ENCODE measurements around the gene FOXN3.

The FOXN3 gene

DNA sequence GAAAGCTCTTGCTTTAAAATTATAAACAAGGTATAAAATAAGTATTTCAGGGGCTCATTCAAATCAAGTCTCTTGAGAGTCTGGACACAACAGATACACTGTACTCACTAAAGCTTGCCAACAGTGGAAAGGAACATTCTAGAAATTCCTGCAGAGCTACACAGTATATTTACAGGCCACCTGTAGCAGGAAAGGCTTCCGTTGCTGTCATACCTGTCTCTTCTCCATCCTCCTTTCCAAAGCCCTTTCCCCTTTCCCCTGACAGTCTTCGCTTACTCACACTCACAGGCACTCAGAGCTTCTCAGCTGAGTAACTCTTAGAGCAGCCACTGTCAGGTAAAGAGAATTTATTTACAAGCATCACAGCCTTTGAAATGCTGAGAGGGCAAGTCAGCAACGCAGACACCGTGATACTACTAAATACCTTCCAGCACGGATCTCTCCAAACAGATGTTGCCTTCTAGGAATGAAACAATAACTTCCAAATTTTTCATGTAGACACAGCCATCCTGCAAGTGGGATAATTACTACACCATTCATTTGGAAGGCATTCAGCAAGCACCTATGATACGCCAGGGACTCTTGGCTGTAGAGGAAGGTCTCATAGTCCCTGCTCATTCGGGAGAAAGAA is 167.9 kb downstream of the FOXN3 start:
- DNase-seq = peak; percentile 18

DNA sequence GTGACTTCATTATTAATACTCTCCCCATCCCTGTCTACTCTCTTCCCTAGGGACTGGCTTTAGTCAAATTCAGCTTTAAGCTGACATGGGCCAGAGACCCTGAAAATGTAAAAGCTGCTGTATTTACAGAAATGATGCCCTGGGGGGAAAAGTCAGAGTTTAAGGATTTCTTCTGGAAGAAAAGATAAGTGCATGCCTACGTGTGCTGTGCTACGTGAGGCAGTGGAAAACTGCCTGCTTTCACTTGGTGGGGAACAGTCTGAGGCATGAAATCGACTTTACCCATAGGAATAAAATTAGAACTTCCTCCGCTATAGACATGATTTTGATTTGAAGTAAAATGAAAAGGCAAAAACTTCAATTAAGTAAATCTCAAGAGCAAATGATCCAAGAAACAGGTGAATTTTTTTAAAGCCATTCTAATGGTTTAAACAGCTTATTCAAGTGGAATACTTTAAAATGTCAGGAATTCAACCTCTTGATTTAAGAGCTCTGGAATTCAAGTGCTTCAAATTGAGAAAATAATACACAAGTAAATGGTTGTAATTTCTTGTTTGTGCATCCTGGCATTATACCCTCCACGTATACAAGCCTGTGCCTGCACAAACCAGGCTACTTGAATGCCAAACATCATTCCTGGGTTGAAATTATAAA is 168.5 kb downstream of the FOXN3 start:
- DNase-seq = no peak

GRCh38 chr14:89247457-89248122 is 169.4 kb downstream of the FOXN3 start:
- DNase-seq = no peak

DNA sequence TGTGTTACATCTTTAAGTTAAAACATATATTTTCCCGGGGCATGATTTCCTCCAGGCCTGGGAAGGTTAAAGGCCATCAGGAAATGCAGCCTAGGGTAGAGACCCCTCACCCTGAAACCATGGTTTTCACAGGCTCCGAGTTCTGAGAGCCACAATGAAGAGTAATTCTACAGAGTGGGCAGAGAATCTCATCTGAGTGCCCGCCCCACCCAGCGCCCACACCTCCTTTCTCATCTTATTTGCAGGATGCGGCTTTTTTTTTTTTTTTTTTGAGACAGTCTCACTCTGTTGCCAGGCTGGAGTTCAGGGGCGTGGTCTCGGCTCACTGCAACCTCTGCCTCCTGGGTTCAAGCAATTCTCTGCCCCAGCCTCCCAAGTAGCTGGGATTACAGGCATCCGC is 170.7 kb downstream of the FOXN3 start:
- no peak for DNase-seq

- DNase-seq = no peak
Measured at GRCh38 chr14:89245802-89246201, 171.2 kb downstream of the FOXN3 start.

DNA sequence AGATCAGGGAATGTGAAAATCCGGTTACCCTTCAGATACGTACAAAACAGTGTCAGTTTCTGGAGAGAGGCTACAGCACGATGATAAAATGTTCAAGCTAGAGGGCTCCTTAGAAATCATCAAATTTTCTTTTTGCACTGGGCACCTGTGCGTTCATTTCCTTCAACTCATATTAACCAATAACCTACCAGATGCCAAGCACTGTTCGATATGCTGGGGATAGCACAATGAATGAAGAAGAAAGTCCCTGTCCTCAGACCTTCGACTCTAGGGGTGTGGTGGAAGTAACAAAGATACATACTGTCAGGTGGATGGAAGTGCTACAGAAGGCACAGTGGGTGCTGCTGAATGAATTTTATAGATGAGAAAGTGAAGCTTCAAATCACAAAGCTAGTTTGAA is 172.3 kb downstream of the FOXN3 start:
- no peak for DNase-seq

DNA sequence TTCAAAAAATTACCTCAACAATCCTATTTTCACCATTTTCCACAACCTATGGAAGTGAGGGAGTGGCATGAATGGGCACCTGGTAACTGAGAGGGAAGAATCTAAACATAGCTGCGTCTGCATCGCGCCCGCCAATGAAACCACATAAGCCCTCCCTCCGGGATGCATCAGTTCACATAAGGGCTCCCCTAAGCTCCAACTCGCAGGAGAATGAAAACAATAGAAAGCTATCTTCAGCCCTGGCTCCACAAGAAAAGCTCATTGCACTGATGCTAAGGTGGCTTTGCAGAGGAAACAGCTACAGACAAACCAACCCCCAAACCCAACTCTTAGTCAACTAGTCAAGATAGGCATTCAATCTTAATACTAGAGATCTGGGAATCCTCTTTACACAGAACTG is 173.3 kb downstream of the FOXN3 start:
- no peak for DNase-seq

DNA sequence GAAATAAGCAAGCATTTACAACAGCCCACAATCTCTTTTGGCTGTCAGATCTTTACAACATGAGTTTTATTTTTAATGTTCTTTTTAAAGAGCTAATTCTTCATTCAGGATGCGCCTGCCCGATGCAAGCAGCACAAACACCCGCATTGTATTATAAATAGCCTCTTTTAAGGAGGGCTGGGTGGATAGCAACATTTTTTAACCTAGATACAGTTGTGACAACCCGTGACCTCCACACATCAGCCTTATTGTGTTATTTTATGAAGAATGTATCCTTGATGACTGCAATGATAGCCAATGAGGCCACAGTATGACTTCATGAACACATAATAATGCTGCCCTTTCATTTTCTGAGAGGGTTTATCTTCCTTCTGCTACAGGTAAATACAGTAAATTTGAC is 173.7 kb downstream of the FOXN3 start:
- no peak for DNase-seq

GRCh38 chr14:89242652-89243279 is 174.3 kb downstream of the FOXN3 start:
- no peak for DNase-seq

DNA sequence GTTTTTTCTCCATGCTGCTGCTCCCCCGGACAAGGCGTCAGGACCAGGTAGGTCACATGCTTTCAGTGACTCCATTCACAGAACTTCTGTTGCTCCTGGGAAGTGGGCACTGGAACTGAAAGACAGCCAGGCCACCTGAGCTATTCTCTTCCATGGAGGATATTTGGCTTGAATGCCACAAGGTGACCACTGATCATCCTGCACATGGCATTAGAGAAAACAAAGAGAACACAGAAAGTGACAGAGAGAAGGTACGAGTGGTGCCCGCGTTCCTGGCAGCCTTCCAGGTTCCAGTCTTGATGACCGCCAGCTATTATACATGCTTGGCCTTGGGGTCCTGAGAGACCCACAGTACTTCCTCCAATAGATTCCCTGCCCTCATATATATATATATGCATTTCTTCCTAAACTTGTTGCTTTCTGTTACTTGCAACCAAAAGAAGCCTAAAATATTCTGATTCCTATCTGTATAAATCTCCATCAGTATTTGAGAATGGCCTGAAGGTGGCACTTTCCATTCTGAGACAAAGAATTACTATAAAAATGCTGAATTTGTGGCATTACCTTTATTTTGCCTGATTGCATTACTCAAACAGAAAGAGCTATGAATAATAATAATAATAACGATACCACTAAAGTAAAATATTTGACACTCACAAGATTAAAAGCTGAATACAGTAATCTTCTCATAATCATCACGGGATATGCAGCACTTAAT is 174.9 kb downstream of the FOXN3 start:
- DNase-seq = no peak

- no peak for DNase-seq
Measured at GRCh38 chr14:89241257-89241656, 175.8 kb downstream of the FOXN3 start.

- DNase-seq = peak; percentile 48
Measured at GRCh38 chr14:89240414-89240813, 176.6 kb downstream of the FOXN3 start.

- DNase-seq = no peak
Measured at GRCh38 chr14:89239023-89239422, 178.0 kb downstream of the FOXN3 start.

- DNase-seq = no peak
Measured at GRCh38 chr14:89237921-89238529, 179.0 kb downstream of the FOXN3 start.

DNA sequence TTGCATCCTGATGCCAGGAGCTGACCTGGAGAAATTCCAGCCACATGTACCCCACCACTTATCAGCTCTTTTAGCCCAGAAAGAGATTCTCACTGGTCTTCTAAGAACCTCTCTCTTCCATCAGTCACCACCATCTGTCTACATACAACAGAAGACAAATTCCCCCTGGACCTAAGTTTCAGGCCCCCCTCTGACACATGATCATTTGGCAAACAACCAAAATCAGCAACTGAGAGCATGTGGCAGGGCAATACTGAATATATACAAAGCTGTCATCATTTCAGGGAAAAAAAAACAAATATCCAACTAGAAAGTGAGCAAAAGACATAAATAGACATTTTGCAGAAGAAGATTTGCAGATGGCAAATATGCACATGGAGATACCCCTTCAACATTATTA is 180.2 kb downstream of the FOXN3 start:
- DNase-seq = no peak

DNA sequence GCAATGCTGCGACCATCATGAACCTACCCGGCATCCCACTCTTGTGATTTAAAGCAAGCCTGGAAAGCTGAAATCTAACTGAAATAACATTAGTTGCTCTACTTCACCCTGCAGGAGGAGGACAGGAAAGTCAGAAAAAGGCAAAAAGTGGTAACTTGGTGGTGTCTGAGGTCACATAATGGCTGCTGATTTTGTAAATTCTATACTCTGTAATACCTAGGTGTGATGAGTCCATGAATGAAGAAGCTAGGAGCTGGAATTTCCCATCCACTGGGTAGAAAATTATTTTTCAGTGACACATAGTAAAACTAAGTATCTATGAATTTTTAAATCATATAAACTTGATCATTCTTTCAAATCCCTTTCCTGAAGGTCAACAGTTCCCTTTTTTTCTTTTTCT is 183.8 kb downstream of the FOXN3 start:
- no peak for DNase-seq

- no peak for DNase-seq
Measured at GRCh38 chr14:89232265-89233070, 184.6 kb downstream of the FOXN3 start.

DNA sequence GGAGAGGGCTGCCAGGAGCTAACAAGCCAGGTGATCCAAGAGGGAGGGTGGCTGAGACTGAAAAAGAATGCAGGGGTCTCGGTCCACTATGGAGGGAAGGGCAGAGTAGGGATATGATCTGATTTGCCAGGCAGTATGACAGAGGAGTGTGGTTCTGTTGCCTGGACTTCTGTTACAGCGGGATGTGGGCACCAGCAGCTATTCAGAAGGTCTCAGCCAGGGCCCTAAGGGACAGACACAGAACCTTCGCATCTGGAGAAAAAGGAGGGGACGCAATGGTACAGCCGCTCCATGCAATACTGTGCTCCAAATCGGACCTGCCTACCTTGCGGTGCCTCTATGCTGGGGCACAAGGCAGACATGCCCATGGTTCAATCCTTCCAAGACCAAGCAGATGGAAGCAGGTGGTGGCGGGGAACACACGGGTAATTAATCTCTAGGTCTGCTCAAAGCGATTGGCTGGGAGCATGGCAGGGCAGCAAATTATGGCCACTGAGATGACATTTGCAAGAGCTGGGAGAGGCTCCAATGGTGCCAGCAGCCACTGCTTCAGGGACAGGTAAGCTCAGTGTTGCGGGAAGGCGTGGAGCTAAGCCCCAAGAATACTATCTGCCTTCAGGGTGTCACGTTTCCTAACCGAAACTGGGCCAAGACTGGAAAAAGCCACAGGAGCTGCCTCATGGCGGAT is 185.5 kb downstream of the FOXN3 start:
- DNase-seq = no peak

DNA sequence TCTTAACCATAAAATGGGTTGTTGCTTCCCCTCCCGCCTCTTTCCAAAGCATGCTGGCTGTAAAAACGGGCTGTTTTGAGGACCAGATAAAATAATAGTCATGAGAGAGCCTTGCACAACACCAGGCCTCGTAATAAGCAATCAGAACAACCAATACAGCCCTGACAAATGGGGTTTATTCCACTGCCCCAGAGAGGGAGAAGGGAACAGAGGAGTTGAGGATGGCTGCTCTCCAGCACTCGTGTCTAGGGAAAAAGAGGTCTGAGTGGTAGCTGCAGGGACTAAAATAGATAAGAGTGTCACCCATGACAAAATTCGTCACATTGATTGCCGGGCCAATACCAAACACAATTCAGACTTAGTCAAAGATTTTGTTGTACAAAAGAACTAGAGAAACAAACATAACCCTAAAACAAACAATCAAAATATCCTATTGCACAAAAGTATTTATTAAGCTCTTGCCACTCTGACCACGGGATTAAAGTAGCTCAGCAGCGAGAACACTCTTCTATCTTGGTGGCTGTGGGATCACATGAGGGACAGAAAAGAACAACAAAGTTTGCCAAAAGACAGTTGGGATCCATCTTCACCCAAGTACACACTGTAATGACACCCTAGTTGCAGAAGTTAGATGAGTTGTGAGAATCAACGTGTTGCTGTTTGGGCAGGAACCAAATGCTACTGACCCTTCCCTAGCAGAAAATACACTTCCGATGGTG is 188.0 kb downstream of the FOXN3 start:
- no peak for DNase-seq

GRCh38 chr14:89227496-89227836 is 189.6 kb downstream of the FOXN3 start:
- DNase-seq = peak; percentile 29
